ENCODE results near the gene SPRY2. TPM values are rescaled to one million over a fixed set of nuclear protein-coding genes. Genes with fewer than 3 reads are reported as not detected.

SPRY2 gene
- total and polyA plus RNA-seq, 2 donors (not counting 3 experiments of a cell fraction or from before 2014, with no cell fraction given) = 26.2 to 52.3 TPM

DNA sequence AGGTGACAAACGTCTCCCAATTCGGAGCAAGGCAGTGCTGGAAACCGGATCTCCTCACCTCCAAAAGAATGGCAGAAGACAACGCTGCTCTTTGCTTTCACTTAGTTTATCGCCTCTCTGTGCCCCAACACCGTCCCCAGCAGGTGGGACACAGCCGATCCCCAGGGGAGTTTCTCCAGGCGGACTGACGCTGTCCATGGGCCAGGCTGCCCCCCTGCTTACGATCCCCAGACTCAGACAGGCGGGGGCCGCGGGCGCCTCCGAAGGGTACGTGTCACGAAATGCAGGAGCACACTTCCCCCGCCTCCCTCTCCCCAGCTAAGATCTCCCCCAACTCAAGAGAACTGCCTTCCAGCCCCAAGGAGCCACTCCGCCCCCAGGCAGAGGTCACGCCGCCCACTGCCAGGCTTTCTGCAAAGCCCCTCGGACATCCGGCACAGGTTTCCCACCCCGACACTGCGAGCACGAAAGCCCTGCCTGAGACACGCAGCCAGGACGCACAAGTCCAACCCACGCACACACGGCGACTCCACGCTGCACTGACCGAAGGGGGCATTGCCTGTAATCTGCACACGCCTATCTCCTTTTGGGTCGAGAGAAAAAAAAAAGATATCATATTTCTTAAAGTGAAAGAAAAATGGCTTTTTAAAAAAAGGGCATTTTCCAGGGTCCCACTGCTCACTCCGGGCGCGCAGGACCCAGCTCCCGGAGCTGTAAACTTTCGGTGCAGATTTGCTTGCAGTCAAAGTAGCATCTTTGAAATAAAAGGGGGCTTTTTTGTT lies 2.0 kb downstream of the SPRY2 start:
- dilution Hi-C loops (cut with MboI; ENCODE audit: extremely low pct_ligation_motif_present, low sequenced_read_pairs) = loop anchor here (25.0 kb wide), 1 partner anchor 302 kb away; no protein-coding TSS in a partner anchor

More for the DNA sequence above, 2.0 kb downstream of the SPRY2 start:
- intact Hi-C loops (cut with micrococcal nuclease) = loop anchor here (1.0 kb wide), 2 partner anchors 309 to 563 kb away; no protein-coding TSS in a partner anchor
- peak overlapping the region; percentile 95 for H3K4me2 ChIP-seq (ENCODE audit: insufficient read depth, low read length)
- FAIRE-seq (peak; percentile 62), DNase-seq (ENCODE audit: low read depth, low spot score) (peak; percentile 84)
- H4K20me1 ChIP-seq (replicated peaks; ENCODE audit: control insufficient read depth, extremely low read depth, insufficient read depth, low read length) = peaks cover 7% of the 10 kb centered on the region
- no peaks in the 10 kb centered on the region for H3K9me1 ChIP-seq (replicated peaks; ENCODE audit: control insufficient read depth, extremely low read depth, insufficient read depth, low read length)
- TF ChIP-seq CTCF (IDR thresholded peaks at IDR 0.05; ENCODE audit: extremely low read depth in 1 of 2, insufficient read depth in 1 of 2, low read depth in 1 of 2, low read length in 2 of 2) (peak; percentile 11 to 24), EZH2 (IDR thresholded peaks at IDR 0.05; ENCODE audit: borderline replicate concordance, low read depth, low read length, severe bottlenecking) (no peak), JUN (IDR thresholded peaks at IDR 0.05; ENCODE audit: borderline replicate concordance, insufficient read depth, insufficient read length, low read depth) (no peak), MYC (IDR thresholded peaks at IDR 0.05; ENCODE audit: low read depth, low read length) (no peak), POLR2AphosphoS5 (IDR thresholded peaks at IDR 0.05; ENCODE audit: insufficient read depth, low read depth, low read length) (peak; percentile 28), GATA2 (IDR thresholded peaks at IDR 0.05; ENCODE audit: insufficient read depth, insufficient read length, low read depth, low read length) (no peak), POLR2A (IDR thresholded peaks at IDR 0.05; ENCODE audit: low read depth, low read length) (no peak), FOS (IDR thresholded peaks at IDR 0.05; ENCODE audit: borderline replicate concordance, insufficient read depth, low read length) (no peak)
- TF ChIP-seq, protein P1, sequence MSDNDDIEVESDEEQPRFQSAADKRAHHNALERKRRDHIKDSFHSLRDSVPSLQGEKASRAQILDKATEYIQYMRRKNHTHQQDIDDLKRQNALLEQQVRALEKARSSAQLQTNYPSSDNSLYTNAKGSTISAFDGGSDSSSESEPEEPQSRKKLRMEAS (IDR thresholded peaks at IDR 0.05; ENCODE audit: insufficient read depth, insufficient read length) = no peak
- H3K9ac ChIP-seq (replicated peaks; ENCODE audit: extremely low read depth, insufficient read depth, low read length) = peak overlapping the region; percentile 100
- peaks cover 6 to 9% of the 10 kb centered on the region in 2 experiments for H3K36me3 ChIP-seq (ENCODE audit: control insufficient read depth in 2 of 2, extremely low read depth in 1 of 2, insufficient read depth in 2 of 2, low read length in 2 of 2)
- no TSS peak for BruUV-seq (replicated peaks)
- peaks cover 43% of the 10 kb centered on the region for H3K4me1 ChIP-seq (ENCODE audit: control insufficient read depth, extremely low read depth, insufficient read depth, low read length)
- H3K79me2 ChIP-seq (ENCODE audit: control insufficient read depth, insufficient read depth, low read length) = peaks cover 67% of the 10 kb centered on the region
- ChIA-PET POLR2A (interaction anchor here (0.9 to 1.3 kb wide), 3 partner anchors 402 to 563 kb away, joined by 3 to 4 read pairs (median 3); no protein-coding TSS in a partner anchor), CTCF (interaction anchor here (0.6 to 2.0 kb wide), 8 partner anchors 63 to 708 kb away, joined by 3 to 9 read pairs (median 4); no protein-coding TSS in a partner anchor)
- H3K9me3 ChIP-seq (replicated peaks; ENCODE audit: control insufficient read depth, insufficient read depth, low read length) = no peaks in the 10 kb centered on the region
- H3K4me3 ChIP-seq (replicated peaks in 1 of 3; ENCODE audit: insufficient read depth in 1 of 3, low read depth in 1 of 3, low read length in 3 of 3) = peak overlapping the region; percentile 75 to 98 (median 98)
- H2AFZ ChIP-seq (ENCODE audit: low read depth, low read length) = no peak overlapping the region
- H3K27ac ChIP-seq (ENCODE audit: insufficient read depth, low read depth, low read length) = peak overlapping the region; percentile 97
- H3K27me3 ChIP-seq (ENCODE audit: control insufficient read depth in 2 of 2, insufficient read depth in 2 of 2, low read length in 2 of 2) = no peaks in the 10 kb centered on the region
